Fibroblast of skin of left quadriceps (primary cell): ENCODE results near the gene SMIM45.
"Not testable (repeated sequence)": the region's sequence is repeated elsewhere in the genome, so short reads cannot be mapped to it uniquely, and the experiment has no call there.

Experiments
- DNase-seq, 2 experiments: peaks; one replicate each; pipeline ENCODE4 v3.0.0-alpha.2; 2013; ENCODE audit warnings: low read depth in 2 of 2

Gene SMIM45

GRCh38 chr22:41934284-41935014 lies 17.5 kb upstream of the SMIM45 start:
- DNase-seq: no peak

- no peak for DNase-seq
Observed at GRCh38 chr22:41935015-41935351, 17.0 kb upstream of the SMIM45 start.

- no peak for DNase-seq
Observed at GRCh38 chr22:41935509-41935908, 16.4 kb upstream of the SMIM45 start.

GRCh38 chr22:41936894-41937169 lies 15.1 kb upstream of the SMIM45 start:
- DNase-seq: no peak

- no peak for DNase-seq
Observed at GRCh38 chr22:41939981-41940831, 11.7 kb upstream of the SMIM45 start.

- peak; percentile 58 to 59 for DNase-seq
Observed at GRCh38 chr22:41940832-41941765, 10.9 kb upstream of the SMIM45 start.

GRCh38 chr22:41943661-41944209 lies 8.2 kb upstream of the SMIM45 start:
- DNase-seq: no peak

- peak; percentile 83 to 86 for DNase-seq
Observed at GRCh38 chr22:41946629-41947423, 5.1 kb upstream of the SMIM45 start, which contains the start of gene CENPM. CENPM (minus strand) TSS chr22:41947152; CDS start chr22:41947076, 76 bp downstream.

- DNase-seq: no peak
Observed at GRCh38 chr22:41947424-41948080, 4.4 kb upstream of the SMIM45 start.

GRCh38 chr22:41948142-41948541 lies 3.8 kb upstream of the SMIM45 start:
- DNase-seq: no peak

- not testable (repeated sequence) for DNase-seq
Observed at GRCh38 chr22:41948928-41949296, 3.0 kb upstream of the SMIM45 start.

GRCh38 chr22:41949297-41949965 lies 2.5 kb upstream of the SMIM45 start:
- DNase-seq: no peak

GRCh38 chr22:41952713-41953112 lies 763 bp downstream of the SMIM45 start:
- DNase-seq: no peak

- DNase-seq: no peak
Observed at GRCh38 chr22:41957941-41958556, 6.1 kb downstream of the SMIM45 start.

GRCh38 chr22:41963453-41964111 lies 11.6 kb downstream of the SMIM45 start:
- no peak for DNase-seq

GRCh38 chr22:41964112-41964491 lies 12.2 kb downstream of the SMIM45 start:
- no peak for DNase-seq

GRCh38 chr22:41966225-41966606 lies 14.3 kb downstream of the SMIM45 start:
- no peak for DNase-seq

GRCh38 chr22:41966607-41967240 lies 14.8 kb downstream of the SMIM45 start:
- DNase-seq: peak; percentile 45 to 46

- no peak for DNase-seq
Observed at GRCh38 chr22:41968601-41969000, 16.7 kb downstream of the SMIM45 start.
